ENCODE results near the gene SRSF9.

Gene SRSF9

GRCh38 chr12:120428597-120429229 lies 40.8 kb downstream of the SRSF9 start:
- ChIA-PET CTCF (interaction anchor here (1.2 to 6.8 kb wide), 9 partner anchors 8 to 93 kb away, joined by 4 to 160 read pairs (median 19); no protein-coding TSS in a partner anchor), POLR2A (no interaction called here)
- H3K4me3 ChIP-seq (ENCODE audit: low read depth, low read length) = no peak overlapping the region
- TF ChIP-seq, protein P1, sequence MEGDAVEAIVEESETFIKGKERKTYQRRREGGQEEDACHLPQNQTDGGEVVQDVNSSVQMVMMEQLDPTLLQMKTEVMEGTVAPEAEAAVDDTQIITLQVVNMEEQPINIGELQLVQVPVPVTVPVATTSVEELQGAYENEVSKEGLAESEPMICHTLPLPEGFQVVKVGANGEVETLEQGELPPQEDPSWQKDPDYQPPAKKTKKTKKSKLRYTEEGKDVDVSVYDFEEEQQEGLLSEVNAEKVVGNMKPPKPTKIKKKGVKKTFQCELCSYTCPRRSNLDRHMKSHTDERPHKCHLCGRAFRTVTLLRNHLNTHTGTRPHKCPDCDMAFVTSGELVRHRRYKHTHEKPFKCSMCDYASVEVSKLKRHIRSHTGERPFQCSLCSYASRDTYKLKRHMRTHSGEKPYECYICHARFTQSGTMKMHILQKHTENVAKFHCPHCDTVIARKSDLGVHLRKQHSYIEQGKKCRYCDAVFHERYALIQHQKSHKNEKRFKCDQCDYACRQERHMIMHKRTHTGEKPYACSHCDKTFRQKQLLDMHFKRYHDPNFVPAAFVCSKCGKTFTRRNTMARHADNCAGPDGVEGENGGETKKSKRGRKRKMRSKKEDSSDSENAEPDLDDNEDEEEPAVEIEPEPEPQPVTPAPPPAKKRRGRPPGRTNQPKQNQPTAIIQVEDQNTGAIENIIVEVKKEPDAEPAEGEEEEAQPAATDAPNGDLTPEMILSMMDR (IDR thresholded peaks at IDR 0.05; ENCODE audit: insufficient read depth, low read length, missing control alignments) = no peak
- no peak for DNase-seq (ENCODE audit: low read depth, low spot score)

DNA sequence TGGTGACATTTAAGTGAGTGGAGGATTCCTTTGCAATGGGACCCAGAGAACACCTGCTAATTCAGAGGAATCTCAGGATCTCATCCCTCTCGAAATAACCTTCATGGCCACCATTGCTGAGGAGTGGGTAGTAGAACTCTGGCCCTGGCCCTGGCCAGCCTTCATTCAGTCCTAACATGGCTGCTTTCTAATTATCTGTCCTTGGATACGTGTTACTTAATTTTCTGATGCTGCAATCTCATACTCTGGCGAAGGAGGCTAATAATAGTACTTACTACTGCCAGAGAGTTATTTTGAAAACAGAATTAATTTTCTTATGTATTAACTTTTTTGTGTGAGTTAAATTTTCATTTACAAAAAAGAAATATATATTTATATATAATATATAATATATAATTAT lies 43.8 kb downstream of the SRSF9 start:
- POLR2A ChIA-PET = no interaction called here
- TF ChIP-seq, protein P1 (IDR thresholded peaks at IDR 0.05; ENCODE audit: insufficient read depth, low read length, missing control alignments) = no peak
- no peak overlapping the region for H3K4me3 ChIP-seq (ENCODE audit: low read depth, low read length)
- DNase-seq (ENCODE audit: low read depth, low spot score) = no peak
- CTCF ChIA-PET = no interaction called here

DNA sequence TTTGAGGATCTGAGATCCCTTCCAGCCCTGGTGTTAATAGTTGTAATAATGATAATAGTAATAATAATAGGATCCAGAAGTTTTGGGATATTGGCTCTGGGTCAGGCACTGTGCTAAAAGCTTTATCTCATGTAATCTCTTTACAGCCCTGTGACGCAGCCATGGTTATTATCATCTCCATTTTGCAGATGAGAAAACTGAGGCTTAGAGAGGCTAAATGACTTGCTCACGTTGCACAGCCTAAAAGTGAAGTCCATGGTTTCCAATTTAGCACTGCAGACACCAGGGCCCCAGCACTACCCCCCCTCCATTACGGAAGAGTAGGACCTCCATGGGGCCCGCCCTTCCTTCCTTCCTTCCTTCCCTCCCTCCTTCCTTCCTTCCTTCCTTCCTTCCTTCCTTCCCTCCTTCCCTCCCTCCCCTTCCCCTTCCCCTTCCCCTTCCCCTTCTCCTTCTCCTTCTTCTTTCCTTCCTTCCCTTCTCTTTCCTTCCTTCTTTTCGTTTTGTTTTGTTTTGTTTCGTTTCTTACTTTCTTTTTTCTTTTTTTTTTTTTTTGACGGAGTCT lies 46.6 kb downstream of the SRSF9 start:
- POLR2A ChIA-PET = no interaction called here
- CTCF ChIA-PET = interaction anchor here (2.2 kb wide), 1 partner anchor 66 kb away, joined by 7 read pairs; no protein-coding TSS in a partner anchor
- no peak for DNase-seq (ENCODE audit: low read depth, low spot score)
- TF ChIP-seq, protein P1 (IDR thresholded peaks at IDR 0.05; ENCODE audit: insufficient read depth, low read length, missing control alignments) = no peak
- H3K4me3 ChIP-seq (ENCODE audit: low read depth, low read length) = no peak overlapping the region

GRCh38 chr12:120421701-120422100 lies 47.8 kb downstream of the SRSF9 start:
- no peak overlapping the region for H3K4me3 ChIP-seq (ENCODE audit: low read depth, low read length)
- TF ChIP-seq, protein P1 (IDR thresholded peaks at IDR 0.05; ENCODE audit: insufficient read depth, low read length, missing control alignments) = no peak
- POLR2A ChIA-PET = no interaction called here
- CTCF ChIA-PET = interaction anchor here (1.0 kb wide), 1 partner anchor 9 kb away, joined by 3 read pairs; no protein-coding TSS in a partner anchor
- DNase-seq (ENCODE audit: low read depth, low spot score) = no peak

- TF ChIP-seq, protein P1 (IDR thresholded peaks at IDR 0.05; ENCODE audit: insufficient read depth, low read length, missing control alignments) = no peak
- H3K4me3 ChIP-seq (ENCODE audit: low read depth, low read length) = no peak overlapping the region
- ChIA-PET POLR2A (no interaction called here), CTCF (interaction anchor here (1.0 to 4.3 kb wide), 3 partner anchors 12 to 66 kb away, joined by 3 to 31 read pairs (median 4); no protein-coding TSS in a partner anchor)
- no peak for DNase-seq (ENCODE audit: low read depth, low spot score)
Observed at GRCh38 chr12:120417917-120418580, 51.5 kb downstream of the SRSF9 start.
